ENCODE data around the gene GATB.

The GATB gene

DNA sequence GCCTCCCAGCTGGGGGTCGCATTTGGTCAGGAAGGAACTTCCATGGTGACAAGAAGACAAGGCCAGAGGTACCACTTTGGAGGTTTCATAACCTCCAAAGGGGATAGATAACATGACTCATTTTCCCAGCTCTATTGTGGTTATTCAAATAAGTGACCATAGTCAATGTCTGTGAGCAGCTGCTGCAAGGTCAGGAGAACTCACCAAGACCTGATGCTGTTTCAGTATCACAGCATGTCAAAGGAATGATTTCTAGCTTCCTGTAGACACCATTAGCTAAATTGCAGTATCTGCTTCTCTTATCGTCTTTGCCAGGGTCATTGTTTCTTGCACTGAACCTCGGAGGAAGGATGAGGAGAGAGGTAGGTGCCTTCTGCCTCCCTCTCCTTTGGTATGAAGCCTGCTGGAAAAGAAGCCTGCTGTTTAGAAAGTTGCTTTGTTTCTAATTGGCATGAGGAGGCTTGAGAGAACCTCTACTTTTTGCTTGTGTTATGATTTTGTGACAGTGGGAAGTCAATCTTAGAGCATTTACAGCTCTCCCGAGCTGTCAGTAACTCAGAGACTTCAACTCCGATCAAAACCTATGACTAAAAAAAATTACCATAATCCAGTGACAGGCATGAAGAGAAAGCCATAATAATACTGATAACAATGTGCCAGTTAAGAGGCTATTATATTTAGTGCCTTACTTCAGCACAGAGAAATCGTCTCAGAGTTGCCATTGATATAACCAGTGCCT lies 38.0 kb upstream of the GATB start:
- DNase-seq (ENCODE audit: insufficient read length, low spot score) (no peak), FAIRE-seq (no peak)
- TF ChIP-seq, protein P1, sequence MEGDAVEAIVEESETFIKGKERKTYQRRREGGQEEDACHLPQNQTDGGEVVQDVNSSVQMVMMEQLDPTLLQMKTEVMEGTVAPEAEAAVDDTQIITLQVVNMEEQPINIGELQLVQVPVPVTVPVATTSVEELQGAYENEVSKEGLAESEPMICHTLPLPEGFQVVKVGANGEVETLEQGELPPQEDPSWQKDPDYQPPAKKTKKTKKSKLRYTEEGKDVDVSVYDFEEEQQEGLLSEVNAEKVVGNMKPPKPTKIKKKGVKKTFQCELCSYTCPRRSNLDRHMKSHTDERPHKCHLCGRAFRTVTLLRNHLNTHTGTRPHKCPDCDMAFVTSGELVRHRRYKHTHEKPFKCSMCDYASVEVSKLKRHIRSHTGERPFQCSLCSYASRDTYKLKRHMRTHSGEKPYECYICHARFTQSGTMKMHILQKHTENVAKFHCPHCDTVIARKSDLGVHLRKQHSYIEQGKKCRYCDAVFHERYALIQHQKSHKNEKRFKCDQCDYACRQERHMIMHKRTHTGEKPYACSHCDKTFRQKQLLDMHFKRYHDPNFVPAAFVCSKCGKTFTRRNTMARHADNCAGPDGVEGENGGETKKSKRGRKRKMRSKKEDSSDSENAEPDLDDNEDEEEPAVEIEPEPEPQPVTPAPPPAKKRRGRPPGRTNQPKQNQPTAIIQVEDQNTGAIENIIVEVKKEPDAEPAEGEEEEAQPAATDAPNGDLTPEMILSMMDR (IDR thresholded peaks at IDR 0.05; ENCODE audit: insufficient read depth, missing control alignments): no peak

DNA sequence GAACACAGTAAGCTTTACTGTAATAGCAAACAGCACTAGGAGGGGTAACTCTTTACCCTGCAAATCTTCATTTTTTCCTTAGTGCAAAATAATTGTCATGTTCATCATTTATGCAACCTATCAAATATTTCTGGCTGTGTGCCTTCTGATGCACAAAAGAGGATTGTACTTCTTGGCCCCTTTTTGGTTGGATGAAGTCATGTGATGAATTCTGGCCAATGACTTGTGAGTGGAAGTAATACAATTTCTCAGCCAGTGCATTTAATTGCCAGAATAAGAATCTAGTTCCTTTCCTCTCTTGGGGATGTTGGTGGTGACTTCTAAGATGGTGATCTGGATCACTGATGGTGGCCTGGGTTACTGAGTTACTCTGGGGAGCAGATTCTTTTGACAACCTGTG lies 37.0 kb upstream of the GATB start:
- DNase-seq (ENCODE audit: insufficient read length, low spot score) (no peak), FAIRE-seq (no peak)
- TF ChIP-seq, protein P1 (IDR thresholded peaks at IDR 0.05; ENCODE audit: insufficient read depth, missing control alignments): no peak

DNA sequence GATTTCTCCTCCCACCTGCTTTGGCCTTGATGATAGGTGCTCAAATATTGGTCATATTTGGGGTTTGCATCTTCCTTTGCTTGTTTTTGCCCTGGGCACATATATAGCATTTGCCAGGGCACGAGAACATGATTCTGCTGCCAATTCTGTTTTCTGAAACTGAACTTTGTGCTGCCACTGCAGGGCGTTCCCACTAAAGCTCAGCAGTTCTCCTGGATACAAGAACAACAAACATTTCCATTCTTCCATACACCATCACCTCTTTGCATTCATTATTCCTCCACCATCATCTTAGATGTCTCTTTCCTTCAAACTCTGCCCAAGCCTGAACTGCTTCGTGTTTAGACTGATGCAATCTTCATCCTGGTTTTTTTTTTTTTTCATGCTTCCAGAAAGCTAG lies 36.3 kb upstream of the GATB start:
- TF ChIP-seq, protein P1 (IDR thresholded peaks at IDR 0.05; ENCODE audit: insufficient read depth, missing control alignments): no peak
- FAIRE-seq (no peak), DNase-seq (ENCODE audit: insufficient read length, low spot score) (no peak)

DNA sequence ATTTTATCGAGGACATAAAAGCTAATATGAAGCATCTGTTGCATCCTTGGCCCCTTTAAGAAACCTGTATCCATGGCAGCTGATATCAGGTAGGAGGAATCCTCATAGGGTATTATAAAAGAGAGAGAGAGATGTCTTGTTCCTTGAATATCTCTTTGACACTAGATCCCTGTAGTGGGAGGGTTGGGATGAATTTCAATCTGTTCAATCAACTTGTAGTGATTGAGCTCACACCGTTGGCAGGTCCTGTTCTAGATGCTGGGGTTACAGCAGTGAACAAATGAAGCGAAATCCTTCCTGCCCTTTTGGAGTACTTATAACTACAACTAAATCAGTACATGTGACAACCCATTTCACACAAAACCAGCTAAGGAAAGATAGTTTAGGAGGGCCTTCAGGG lies 35.3 kb upstream of the GATB start:
- TF ChIP-seq, protein P1 (IDR thresholded peaks at IDR 0.05; ENCODE audit: insufficient read depth, missing control alignments): no peak
- FAIRE-seq (no peak), DNase-seq (ENCODE audit: insufficient read length, low spot score) (no peak)

DNA sequence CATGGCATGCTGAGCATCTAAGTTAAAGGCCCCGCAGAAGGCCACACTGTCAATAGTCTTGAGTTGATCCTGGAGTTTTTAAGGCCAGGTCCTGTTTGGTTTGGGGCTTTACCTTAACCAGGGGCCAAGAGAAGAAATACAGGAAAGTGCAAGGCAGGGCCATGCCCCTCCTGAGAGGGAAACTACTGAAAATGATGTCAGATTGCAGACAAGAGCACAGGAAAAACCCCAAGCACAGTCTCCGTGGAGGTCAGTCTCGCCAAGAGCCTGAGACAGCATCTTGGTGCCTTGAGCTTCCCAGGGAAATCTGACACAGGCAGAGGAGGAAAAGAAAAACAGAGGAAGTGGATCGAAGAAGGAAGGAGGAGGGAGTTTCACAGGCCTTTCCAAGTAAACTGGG lies 32.2 kb upstream of the GATB start:
- TF ChIP-seq, protein P1 (IDR thresholded peaks at IDR 0.05; ENCODE audit: insufficient read depth, missing control alignments): no peak
- FAIRE-seq: no peak
- no peak for DNase-seq (ENCODE audit: insufficient read length, low spot score)

DNA sequence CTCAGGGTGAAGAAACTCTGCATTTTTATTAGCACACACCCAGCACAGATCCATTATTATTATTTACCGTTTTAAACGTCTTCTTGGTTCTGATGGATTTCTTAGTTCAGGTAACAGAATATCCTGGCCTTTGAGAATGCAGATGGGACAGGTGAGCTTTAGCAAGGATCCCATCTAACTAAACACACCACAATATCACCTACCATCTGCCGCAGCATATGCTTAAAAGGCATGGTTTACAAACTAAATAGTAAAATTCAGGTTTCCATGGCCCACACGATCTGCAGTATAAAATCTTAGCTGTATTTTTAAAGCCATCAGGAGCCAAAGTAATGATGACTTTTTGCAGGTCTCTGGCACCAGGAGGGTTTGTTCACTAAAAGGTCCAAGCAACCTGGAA lies 31.7 kb upstream of the GATB start:
- TF ChIP-seq, protein P1 (IDR thresholded peaks at IDR 0.05; ENCODE audit: insufficient read depth, missing control alignments): no peak
- no peak for FAIRE-seq
- DNase-seq (ENCODE audit: insufficient read length, low spot score): no peak

DNA sequence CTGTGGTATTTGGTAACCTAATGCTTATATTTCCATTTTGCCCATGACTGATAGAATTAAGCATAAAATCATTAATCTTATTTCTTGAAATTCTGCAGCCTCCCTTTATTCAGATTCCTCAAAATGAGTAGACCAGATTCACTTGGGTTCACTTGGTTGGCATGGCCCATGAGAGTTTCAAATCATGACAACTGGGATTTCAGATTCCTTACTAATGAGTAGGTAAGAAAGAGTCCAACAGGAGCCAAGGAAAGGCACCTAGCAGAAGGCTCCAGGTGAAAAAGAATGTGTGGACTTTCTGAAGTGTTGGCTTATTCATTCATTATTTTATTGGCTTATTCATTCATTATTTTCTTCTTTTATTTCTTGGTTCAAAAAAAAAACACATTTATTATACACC lies 27.2 kb upstream of the GATB start:
- TF ChIP-seq, protein P1 (IDR thresholded peaks at IDR 0.05; ENCODE audit: insufficient read depth, missing control alignments): no peak
- no peak for FAIRE-seq
- DNase-seq (ENCODE audit: insufficient read length, low spot score): no peak
